Endothelial cell of umbilical vein (primary cell): Measurements from ENCODE around the gene MTF2.

ENCODE experiments used
- CTCF ChIP-seq, 2 donors: IDR thresholded peaks; 1 replicate in 1 of 2; 2 replicates in 1 of 2; pipeline ENCODE4 v1.5.1; 2011; ENCODE audit warnings: low read length in 2 of 2, mild to moderate bottlenecking in 2 of 2, moderate library complexity in 2 of 2, control low read depth in 1 of 2, inconsistent platforms in 1 of 2, low read depth in 1 of 2; ENCODE audit not compliant: insufficient read depth in 1 of 2; ENCODE audit errors: extremely low read depth in 1 of 2
- EZH2 ChIP-seq: IDR thresholded peaks from 2 replicates; pipeline ENCODE4 v1.6.1; 2012; ENCODE audit warnings: borderline replicate concordance, low read depth, mild to moderate bottlenecking, moderate library complexity, low read length, inconsistent platforms; ENCODE audit not compliant: severe bottlenecking
- FOS ChIP-seq: IDR thresholded peaks from 2 replicates; pipeline ENCODE4 v1.6.1; 2011; ENCODE audit warnings: mild to moderate bottlenecking, low read length, moderate library complexity, borderline replicate concordance; ENCODE audit not compliant: insufficient read depth
- JUN ChIP-seq: IDR thresholded peaks from 2 replicates; pipeline ENCODE4 v1.6.1; 2011; ENCODE audit warnings: borderline replicate concordance, low read depth; ENCODE audit not compliant: insufficient read length, insufficient read depth
- MAX ChIP-seq: IDR thresholded peaks from 2 replicates; pipeline ENCODE4 v1.6.1; 2011; ENCODE audit not compliant: insufficient read depth, insufficient read length
- MYC ChIP-seq: IDR thresholded peaks from one replicate; pipeline ENCODE4 v1.6.1; 2011; ENCODE audit warnings: mild to moderate bottlenecking, low read depth, low read length
- POLR2A ChIP-seq: IDR thresholded peaks from 2 replicates; pipeline ENCODE4 v1.6.1; 2012; ENCODE audit warnings: low read depth, mild to moderate bottlenecking, control low read depth, low read length
- POLR2AphosphoS5 ChIP-seq: IDR thresholded peaks from 2 replicates; pipeline ENCODE4 v1.6.1; 2012; ENCODE audit warnings: low read depth, mild to moderate bottlenecking, control low read depth, low read length, moderate library complexity; ENCODE audit not compliant: insufficient read depth

GRCh38 chr1:93159337-93159736 is 80.3 kb downstream of the MTF2 start:
- TF ChIP-seq POLR2AphosphoS5 = no peak
- no peak for TF ChIP-seq POLR2A
- TF ChIP-seq CTCF (IDR thresholded peaks at IDR 0.05; ENCODE audit: extremely low read depth in 1 of 2, insufficient read depth in 1 of 2, low read depth in 1 of 2, low read length in 2 of 2) = no peak
- TF ChIP-seq EZH2 = no peak
- no peak for TF ChIP-seq MAX
- no peak for TF ChIP-seq MYC
- no peak for TF ChIP-seq JUN
- TF ChIP-seq FOS = no peak
